SH-SY5Y (cell line): ENCODE measurements around the gene OR52K2.

Source experiments
- GATA2 ChIP-seq: IDR thresholded peaks from 2 replicates; pipeline ENCODE4 v1.6.1; 2011; ENCODE audit warnings: mild to moderate bottlenecking, low read depth, low read length
- GATA3 ChIP-seq: IDR thresholded peaks from 2 replicates; pipeline ENCODE4 v1.6.1; 2011; ENCODE audit warnings: low read depth, mild to moderate bottlenecking, low read length, moderate library complexity

DNA sequence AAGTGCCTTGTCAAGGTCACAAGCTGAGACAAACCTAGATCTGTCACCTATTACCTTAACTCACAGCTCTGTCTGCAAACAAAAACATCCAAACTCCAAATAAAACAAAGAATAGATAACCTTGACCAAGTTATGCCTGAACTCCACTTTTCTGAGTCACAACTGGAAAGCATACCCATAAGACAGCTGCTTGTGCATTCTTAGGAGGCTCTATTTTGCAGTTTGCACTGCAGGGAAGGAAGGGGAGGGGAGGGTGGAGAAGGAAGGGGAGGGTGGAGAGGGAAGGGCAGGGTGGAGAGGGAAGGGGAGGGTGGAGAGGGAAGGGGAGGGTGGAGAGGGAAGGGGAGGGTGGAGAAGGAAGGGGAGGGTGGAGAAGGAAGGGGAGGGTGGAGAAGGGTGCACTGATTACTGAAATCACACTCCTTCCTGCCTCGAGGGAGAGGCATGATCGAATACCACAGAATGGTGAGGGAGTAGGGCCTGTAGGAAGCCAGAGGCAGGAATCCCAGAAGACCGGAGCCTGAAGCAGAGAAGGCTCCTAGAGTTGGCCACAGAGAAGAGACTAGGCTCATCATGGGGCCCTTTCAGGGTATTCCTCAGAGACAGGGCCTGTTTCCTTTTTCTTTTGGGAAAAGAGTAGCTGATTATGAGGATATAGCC, 5.7 kb upstream of the OR52K2 start:
- TF ChIP-seq GATA3 (no peak), GATA2 (no peak)
